HFF-Myc (cell line): ENCODE data around the gene ASPHD1.

Source experiments
- DNase-seq: peaks from one replicate; pipeline ENCODE4 v3.0.0-alpha.2; 2011; ENCODE audit warnings: low read depth; ENCODE audit errors: extremely low read depth
- H3K4me3 ChIP-seq: replicated peaks from 2 replicates; pipeline ENCODE4 v1.5.1; 2011; ENCODE audit warnings: low read depth, mild to moderate bottlenecking, control low read depth, low read length
- TF ChIP-seq, protein P1 (sequence below): IDR thresholded peaks from 2 replicates; pipeline ENCODE4 v1.5.1; 2012; ENCODE audit warnings: mild to moderate bottlenecking, low read depth, low read length, control low read depth; ENCODE audit errors: missing control alignments

ASPHD1 gene

DNA sequence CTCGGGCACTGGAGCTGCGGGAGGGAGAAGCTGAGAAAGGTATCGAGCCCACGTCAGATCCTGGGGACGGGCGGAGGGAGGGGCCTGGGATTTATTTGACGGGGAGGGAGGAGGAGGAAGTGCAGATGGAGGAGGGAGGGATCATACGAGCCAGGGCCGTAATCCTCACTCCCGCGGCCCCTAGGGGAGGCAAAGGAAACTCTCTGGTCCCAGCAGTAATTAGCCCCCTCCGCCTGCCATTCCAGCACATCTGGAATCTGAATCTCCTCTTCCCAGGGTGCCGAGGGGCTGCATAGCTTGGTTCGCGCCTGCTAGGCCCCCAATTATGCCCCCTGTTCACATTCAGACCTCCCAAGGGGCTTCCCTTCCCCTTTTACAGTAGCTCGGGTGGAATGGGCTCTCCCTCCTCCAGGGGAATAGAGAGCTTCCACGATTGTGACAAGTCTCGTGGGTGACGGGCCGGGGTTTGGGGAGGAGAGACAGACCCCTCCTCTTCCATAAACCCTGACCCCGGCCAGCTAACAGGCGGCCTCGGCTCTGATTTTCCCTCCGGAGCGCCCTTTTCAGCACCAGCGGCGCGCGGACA is 679 bp upstream of the ASPHD1 start, which contains the start of gene SEZ6L2:
TSS of gene SEZ6L2 (minus strand) at position 35 of the 586 bp plus-strand sequence. CDS start 531 bp downstream, outside the sequence.
- peak within 1 kb of the TSS; percentile 62 for H3K4me3 ChIP-seq
- DNase-seq = peak; percentile 47
- TF ChIP-seq, protein P1, sequence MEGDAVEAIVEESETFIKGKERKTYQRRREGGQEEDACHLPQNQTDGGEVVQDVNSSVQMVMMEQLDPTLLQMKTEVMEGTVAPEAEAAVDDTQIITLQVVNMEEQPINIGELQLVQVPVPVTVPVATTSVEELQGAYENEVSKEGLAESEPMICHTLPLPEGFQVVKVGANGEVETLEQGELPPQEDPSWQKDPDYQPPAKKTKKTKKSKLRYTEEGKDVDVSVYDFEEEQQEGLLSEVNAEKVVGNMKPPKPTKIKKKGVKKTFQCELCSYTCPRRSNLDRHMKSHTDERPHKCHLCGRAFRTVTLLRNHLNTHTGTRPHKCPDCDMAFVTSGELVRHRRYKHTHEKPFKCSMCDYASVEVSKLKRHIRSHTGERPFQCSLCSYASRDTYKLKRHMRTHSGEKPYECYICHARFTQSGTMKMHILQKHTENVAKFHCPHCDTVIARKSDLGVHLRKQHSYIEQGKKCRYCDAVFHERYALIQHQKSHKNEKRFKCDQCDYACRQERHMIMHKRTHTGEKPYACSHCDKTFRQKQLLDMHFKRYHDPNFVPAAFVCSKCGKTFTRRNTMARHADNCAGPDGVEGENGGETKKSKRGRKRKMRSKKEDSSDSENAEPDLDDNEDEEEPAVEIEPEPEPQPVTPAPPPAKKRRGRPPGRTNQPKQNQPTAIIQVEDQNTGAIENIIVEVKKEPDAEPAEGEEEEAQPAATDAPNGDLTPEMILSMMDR = peak; percentile 14

DNA sequence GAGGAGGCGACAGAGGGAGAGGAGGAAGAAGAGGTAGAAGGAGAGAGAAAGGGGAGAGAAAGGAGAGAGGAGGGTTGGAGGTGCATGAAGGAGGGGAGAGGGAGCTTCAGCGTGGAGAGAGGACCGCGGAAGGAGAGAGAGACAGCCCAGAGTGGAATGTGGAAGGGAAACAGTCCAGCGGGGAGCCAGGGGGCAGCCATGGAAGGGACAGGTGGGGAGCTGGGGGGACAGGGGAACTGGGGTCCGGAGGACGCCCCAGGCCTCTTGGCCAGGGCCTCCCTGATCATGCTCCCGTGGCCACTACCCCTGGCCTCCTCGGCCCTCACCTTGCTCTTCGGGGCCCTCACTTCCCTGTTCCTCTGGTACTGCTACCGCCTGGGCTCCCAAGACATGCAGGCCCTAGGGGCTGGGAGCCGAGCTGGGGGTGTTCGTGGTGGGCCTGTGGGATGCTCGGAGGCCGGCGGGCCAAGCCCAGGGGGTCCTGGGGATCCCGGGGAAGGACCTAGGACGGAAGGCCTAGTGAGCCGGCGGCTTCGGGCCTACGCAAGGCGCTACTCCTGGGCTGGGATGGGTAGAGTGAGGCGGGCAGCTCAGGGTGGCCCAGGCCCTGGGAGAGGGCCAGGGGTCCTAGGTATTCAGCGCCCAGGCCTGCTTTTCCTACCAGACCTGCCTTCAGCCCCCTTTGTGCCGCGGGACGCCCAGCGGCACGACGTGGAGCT is 759 bp downstream of the ASPHD1 start:
- H3K4me3 ChIP-seq = peak overlapping the region; percentile 62
- TF ChIP-seq, protein P1 = no peak
- no peak for DNase-seq

DNA sequence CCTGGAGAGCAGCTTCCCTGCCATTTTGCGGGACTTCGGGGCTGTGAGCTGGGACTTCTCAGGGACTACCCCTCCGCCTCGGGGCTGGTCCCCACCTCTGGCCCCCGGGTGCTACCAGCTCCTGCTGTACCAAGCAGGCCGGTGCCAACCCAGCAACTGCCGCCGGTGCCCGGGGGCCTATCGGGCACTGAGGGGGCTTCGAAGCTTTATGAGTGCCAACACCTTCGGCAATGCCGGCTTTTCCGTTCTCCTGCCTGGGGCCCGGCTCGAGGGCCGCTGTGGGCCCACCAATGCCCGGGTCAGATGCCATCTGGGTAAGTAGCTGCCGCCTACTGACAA is 1.3 kb downstream of the ASPHD1 start:
- DNase-seq = no peak
- H3K4me3 ChIP-seq = peak overlapping the region; percentile 62
- TF ChIP-seq, protein P1 = no peak

- H3K4me3 ChIP-seq = no peak overlapping the region
- TF ChIP-seq, protein P1 = no peak
- DNase-seq = no peak
These were observed 3.3 kb downstream of the ASPHD1 start for GRCh38 chr16:29903590-29903989.

GRCh38 chr16:29904947-29905346 is 4.7 kb downstream of the ASPHD1 start:
- no peak for DNase-seq
- TF ChIP-seq, protein P1 = no peak
- H3K4me3 ChIP-seq = no peak overlapping the region

DNA sequence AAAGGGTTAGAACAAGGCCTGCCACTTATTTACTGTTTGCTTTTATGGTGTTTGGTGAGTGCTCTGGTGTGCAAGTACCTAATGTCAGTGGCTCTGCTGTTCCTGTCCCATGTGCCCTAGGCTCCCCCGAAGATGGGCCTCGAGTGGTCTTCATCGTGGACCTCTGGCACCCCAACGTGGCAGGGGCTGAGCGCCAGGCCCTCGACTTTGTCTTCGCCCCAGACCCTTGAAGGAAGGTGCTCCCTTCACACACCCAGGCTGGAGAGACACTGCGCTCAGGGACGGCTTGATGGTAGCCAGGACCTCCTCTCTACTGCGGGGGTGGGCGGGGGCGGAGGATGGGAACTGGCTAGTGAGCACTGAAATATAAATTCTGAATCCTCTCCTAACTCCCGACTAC is 5.4 kb downstream of the ASPHD1 start:
- TF ChIP-seq, protein P1 = no peak
- H3K4me3 ChIP-seq = no peak overlapping the region
- DNase-seq = no peak
